ENCODE results near the gene RPLP2. TPM values are rescaled to one million over a fixed set of nuclear protein-coding genes. Genes with fewer than 3 reads are reported as not detected.
A peak's percentile ranks its signal among the peaks of the same experiment; 100 is the strongest.

Gene RPLP2
- total and polyA plus RNA-seq, 2 experiments from 2014 or later, result 401 to 468 TPM

DNA sequence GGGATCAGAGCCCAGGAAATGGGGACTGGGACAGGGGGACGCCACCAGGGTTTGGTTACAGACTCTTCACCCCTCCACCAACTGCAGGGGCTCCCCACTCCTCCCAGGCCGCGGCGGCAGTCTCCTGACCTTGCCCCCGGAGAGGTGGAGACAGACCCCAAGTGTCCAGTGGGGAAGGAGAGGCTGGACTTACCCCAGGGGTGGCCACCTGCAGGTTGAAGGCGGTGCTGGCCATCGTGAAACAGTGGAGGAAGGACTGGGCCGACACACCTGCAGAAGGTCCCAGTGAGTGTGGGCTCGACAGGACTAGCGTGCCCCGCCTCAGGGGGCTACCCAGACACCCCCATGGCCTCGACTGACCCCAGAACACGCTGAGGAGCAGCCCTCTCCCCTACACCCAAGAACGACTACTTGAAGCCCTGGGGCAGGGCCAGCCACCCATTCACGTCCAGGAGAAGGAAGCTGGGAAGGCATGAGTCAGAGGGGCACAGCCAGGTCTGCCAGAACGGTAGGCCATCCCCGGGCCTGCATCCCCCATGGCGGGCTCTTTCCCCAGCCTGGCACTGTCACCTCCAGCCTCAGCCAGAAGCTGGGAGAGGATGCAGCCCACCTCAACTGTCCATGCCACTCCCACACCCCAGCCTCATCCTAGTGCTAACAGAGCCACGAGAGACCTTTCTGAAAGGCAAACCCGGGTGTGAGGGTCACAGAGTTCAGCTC is 34.7 kb upstream of the RPLP2 start:
- Histone ChIP-seq H3K27ac (no peak overlapping the region), H3K4me3 (no peak overlapping the region), H3K4me1 (ENCODE audit: insufficient read depth) (peaks cover 21% of the 10 kb centered on the region)

GRCh38 chr11:776263-776560 is 33.6 kb upstream of the RPLP2 start:
- Histone ChIP-seq H3K9me3 (ENCODE audit: low read depth) (no peaks in the 10 kb centered on the region), H3K27ac (no peak overlapping the region), H4K20me1 (ENCODE audit: insufficient read depth, poor library complexity, severe bottlenecking) (peaks cover 44% of the 10 kb centered on the region), H3K4me2 (peak overlapping the region; percentile 100), H2AFZ (no peak overlapping the region), H3K79me2 (peaks cover 64% of the 10 kb centered on the region), H3K4me3 (peak overlapping the region; percentile 100), H3K4me1 (ENCODE audit: insufficient read depth) (peaks cover 21% of the 10 kb centered on the region), H3K36me3 (replicated peaks; ENCODE audit: insufficient read depth, low read depth) (no peaks in the 10 kb centered on the region), H3K9me2 (replicated peaks; ENCODE audit: insufficient read depth) (no peaks in the 10 kb centered on the region), H3K27me3 (no peaks in the 10 kb centered on the region)
- DNase-seq (ENCODE audit: low spot score), result no peak
- 62% methylated on average over 9 of the region's 11 CpGs for WGBS (ENCODE audit: low lambda C conversion rate, missing lambda C conversion rate)
- TF ChIP-seq EZH2phosphoT487 (IDR thresholded peaks at IDR 0.05; ENCODE audit: low read depth, severe bottlenecking, unreplicated experiment) (no peak), EZH2 (IDR thresholded peaks at IDR 0.05; ENCODE audit: borderline replicate concordance) (no peak)
- TF ChIP-seq, protein P1, sequence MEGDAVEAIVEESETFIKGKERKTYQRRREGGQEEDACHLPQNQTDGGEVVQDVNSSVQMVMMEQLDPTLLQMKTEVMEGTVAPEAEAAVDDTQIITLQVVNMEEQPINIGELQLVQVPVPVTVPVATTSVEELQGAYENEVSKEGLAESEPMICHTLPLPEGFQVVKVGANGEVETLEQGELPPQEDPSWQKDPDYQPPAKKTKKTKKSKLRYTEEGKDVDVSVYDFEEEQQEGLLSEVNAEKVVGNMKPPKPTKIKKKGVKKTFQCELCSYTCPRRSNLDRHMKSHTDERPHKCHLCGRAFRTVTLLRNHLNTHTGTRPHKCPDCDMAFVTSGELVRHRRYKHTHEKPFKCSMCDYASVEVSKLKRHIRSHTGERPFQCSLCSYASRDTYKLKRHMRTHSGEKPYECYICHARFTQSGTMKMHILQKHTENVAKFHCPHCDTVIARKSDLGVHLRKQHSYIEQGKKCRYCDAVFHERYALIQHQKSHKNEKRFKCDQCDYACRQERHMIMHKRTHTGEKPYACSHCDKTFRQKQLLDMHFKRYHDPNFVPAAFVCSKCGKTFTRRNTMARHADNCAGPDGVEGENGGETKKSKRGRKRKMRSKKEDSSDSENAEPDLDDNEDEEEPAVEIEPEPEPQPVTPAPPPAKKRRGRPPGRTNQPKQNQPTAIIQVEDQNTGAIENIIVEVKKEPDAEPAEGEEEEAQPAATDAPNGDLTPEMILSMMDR (IDR thresholded peaks at IDR 0.05; ENCODE audit: poor library complexity), result no peak

More for the DNA sequence above, 34.7 kb upstream of the RPLP2 start:
- Histone ChIP-seq H3K9me2 (replicated peaks; ENCODE audit: insufficient read depth) (no peaks in the 10 kb centered on the region), H3K9me3 (ENCODE audit: low read depth) (no peaks in the 10 kb centered on the region), H4K20me1 (ENCODE audit: insufficient read depth, poor library complexity, severe bottlenecking) (peaks cover 43% of the 10 kb centered on the region), H3K36me3 (replicated peaks; ENCODE audit: insufficient read depth, low read depth) (no peaks in the 10 kb centered on the region), H3K27me3 (no peaks in the 10 kb centered on the region), H3K4me2 (peak overlapping the region; percentile 100), H3K79me2 (peaks cover 64% of the 10 kb centered on the region), H2AFZ (no peak overlapping the region)
- 86% methylated on average over 20 of the region's 20 CpGs for WGBS (ENCODE audit: low lambda C conversion rate, missing lambda C conversion rate)
- TF ChIP-seq EZH2phosphoT487 (IDR thresholded peaks at IDR 0.05; ENCODE audit: low read depth, severe bottlenecking, unreplicated experiment) (no peak), EZH2 (IDR thresholded peaks at IDR 0.05; ENCODE audit: borderline replicate concordance) (no peak)
- TF ChIP-seq, protein P1 (IDR thresholded peaks at IDR 0.05; ENCODE audit: poor library complexity), result no peak
- peak; percentile 20 for DNase-seq (ENCODE audit: low spot score)

GRCh38 chr11:776561-777287 is 33.0 kb upstream of the RPLP2 start:
- H3K79me2 ChIP-seq, result peaks cover 64% of the 10 kb centered on the region
- H3K4me1 ChIP-seq (ENCODE audit: insufficient read depth), result peaks cover 21% of the 10 kb centered on the region
- peak; percentile 71 for DNase-seq (ENCODE audit: low spot score)
- WGBS (ENCODE audit: low lambda C conversion rate, missing lambda C conversion rate), result 1% methylated on average over 27 of the region's 65 CpGs
- H3K4me3 ChIP-seq, result peak overlapping the region; percentile 100
- H3K27ac ChIP-seq, result peak overlapping the region; percentile 95
- H2AFZ ChIP-seq, result peak overlapping the region; percentile 76
- TF ChIP-seq, protein P1 (IDR thresholded peaks at IDR 0.05; ENCODE audit: poor library complexity), result peak; percentile 5
- TF ChIP-seq EZH2 (IDR thresholded peaks at IDR 0.05; ENCODE audit: borderline replicate concordance), result no peak
- TF ChIP-seq EZH2phosphoT487 (IDR thresholded peaks at IDR 0.05; ENCODE audit: low read depth, severe bottlenecking, unreplicated experiment), result no peak
- no peaks in the 10 kb centered on the region for H3K9me2 ChIP-seq (replicated peaks; ENCODE audit: insufficient read depth)
- H3K27me3 ChIP-seq, result no peaks in the 10 kb centered on the region
- no peaks in the 10 kb centered on the region for H3K9me3 ChIP-seq (ENCODE audit: low read depth)
- no peaks in the 10 kb centered on the region for H3K36me3 ChIP-seq (replicated peaks; ENCODE audit: insufficient read depth, low read depth)
- peaks cover 40% of the 10 kb centered on the region for H4K20me1 ChIP-seq (ENCODE audit: insufficient read depth, poor library complexity, severe bottlenecking)
- H3K4me2 ChIP-seq, result peak overlapping the region; percentile 100
